GM18502 (cell line): ENCODE data around the gene ANO10.
"Not testable (repeated sequence)": the region's sequence is repeated elsewhere in the genome, so short reads cannot be mapped to it uniquely, and the experiment has no call there.

ENCODE experiments used
- ATAC-seq: cut with Tn5 transposase; IDR thresholded peaks from one replicate; pipeline ENCODE4 v1.9.1; 2021; ENCODE audit warnings: mild to moderate bottlenecking; ENCODE audit not compliant: unreplicated experiment, poor library complexity

ANO10 gene

DNA sequence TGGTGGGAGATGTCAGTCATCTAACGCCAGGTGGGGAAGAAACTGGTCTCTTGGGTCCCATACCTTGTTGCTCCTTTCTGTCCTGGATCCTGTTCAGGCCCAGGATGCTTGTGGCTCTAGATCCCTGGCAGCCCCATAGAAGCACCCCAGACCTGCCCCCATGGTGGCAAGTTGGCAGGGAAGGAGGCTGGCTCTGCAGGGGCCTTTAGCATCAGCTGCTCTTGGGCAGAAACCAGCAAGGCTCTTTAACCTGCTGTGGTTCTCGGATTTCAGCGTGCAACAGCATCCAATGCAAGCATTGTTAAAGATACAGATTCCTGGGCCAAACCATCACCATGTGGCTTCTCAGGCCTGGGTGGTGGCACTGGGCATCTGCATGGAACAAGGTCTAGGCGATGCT is 259.6 kb downstream of the ANO10 start:
- no peak for ATAC-seq

- ATAC-seq = no peak
Measured at GRCh38 chr3:43361077-43361476, 260.7 kb downstream of the ANO10 start.

GRCh38 chr3:43356033-43356432 is 265.8 kb downstream of the ANO10 start:
- ATAC-seq = not testable (repeated sequence)

DNA sequence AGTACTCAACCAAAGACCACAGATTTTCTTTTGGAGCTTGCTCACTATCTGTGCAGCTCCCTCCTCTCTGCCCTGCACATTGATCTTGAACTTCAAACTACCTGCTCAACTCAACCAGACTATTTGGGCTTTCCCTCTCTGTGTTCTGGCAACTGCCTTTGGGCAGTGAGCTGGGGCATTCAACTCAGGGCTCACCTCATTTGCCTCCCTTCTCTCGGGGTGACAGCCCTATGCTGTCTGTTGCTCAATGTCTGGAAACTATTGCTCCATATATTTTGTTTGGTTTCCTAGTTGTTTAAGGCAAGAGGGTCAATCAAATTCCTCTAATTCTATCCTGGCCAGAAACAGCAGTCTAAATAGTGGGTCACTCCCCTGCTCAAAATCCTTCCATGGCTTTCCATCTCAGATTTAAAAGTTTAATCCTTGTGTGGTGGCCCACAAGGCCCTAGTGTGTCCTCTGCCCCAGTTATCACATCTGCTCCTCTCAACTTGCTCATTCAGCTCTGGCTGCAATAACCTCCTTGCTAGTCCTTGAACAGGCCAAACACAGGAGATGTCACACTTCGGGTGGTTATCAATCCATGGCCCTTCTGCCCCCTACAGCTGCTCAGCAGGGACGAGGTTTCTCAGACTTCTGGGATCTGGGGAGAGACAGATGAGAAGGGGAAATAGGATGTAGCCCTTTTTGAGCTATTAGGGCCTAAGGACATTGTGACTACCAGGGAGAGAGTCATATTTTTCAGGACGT is 267.7 kb downstream of the ANO10 start:
- ATAC-seq = no peak

GRCh38 chr3:43353393-43353792 is 268.4 kb downstream of the ANO10 start:
- ATAC-seq = no peak

GRCh38 chr3:43349716-43350115 is 272.1 kb downstream of the ANO10 start:
- ATAC-seq = no peak

GRCh38 chr3:43348852-43349574 is 272.8 kb downstream of the ANO10 start:
- no peak for ATAC-seq

DNA sequence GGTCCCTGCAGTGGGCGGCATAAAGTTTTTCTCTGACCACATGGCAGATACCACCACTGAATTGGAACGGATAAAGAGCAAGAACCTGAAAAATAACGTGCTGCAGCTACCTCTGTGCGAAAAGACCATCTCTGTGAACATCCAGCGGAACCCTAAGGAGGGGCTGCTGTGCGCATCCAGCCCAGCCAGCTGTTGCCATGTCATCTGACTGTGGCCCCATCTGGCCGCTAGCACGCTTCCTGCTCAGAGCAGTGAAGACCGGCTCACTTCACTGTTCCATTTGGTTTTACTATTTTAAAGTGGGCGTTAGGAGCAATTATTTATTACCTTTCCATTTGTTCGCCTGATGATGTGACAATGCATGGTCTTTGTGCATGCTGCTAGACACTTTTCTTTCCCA is 273.5 kb downstream of the ANO10 start:
- ATAC-seq = no peak

DNA sequence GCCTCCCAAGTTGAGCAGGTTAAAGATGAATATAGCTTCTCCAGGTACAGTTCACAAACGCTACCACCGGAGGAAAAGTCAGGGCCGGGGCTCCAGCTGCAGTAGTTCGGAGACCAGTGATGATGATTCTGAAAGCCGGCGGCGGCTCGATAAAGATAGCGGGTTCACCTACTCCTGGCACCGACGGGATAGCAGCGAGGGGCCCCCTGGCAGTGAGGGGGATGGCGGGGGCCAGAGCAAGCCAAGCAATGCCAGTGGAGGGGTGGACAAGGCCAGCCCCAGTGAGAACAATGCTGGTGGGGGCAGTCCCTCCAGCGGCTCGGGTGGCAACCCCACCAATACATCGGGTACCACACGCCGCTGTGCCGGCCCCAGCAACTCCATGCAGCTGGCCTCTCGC is 274.0 kb downstream of the ANO10 start:
- ATAC-seq = no peak

- no peak for ATAC-seq
Measured at GRCh38 chr3:43346978-43347749, 274.6 kb downstream of the ANO10 start.

GRCh38 chr3:43345877-43346276 is 275.9 kb downstream of the ANO10 start:
- ATAC-seq = no peak

GRCh38 chr3:43345246-43345645 is 276.6 kb downstream of the ANO10 start:
- no peak for ATAC-seq

DNA sequence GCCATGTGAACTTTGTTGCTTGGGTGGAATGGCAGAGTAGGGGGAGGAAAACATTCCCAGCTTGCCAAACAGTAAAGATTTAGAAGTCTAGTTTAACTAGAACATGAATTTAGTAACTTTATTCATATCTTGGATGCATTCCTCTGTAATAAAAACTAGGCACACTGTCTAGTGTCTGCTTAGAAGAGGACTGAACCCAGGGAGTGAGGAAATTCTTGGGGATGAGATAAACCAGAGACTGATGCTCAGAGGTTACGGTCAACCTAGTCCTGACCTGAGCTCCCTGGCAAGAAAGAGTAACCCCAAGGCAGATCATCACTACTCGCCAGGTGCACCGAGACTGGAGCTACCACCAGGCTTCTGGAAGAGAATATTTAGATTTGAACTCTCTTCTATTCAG is 277.3 kb downstream of the ANO10 start:
- no peak for ATAC-seq

- ATAC-seq = no peak
Measured at GRCh38 chr3:43343815-43344214, 278.0 kb downstream of the ANO10 start.

GRCh38 chr3:43343185-43343584 is 278.6 kb downstream of the ANO10 start:
- no peak for ATAC-seq

- ATAC-seq = no peak
Measured at GRCh38 chr3:43341788-43342187, 280.0 kb downstream of the ANO10 start.

DNA sequence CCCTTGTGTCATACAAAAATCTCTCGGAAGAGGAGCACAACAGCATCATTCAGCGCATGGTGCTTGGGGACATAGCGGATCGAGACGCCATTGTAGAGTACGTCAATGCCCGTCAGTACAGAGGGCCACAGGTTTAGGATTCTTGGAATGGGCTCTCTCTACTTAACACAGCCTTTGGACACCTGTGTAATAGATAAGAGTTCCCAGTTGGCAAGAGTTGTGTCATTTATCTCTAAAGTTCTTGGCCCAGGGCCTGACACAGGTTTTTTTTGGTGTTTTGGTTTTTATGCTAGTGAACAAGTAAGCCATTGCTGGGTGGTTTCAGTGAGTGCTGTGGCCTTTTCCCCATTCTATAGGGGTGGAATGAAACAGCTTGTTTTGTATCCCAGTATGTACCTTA is 281.4 kb downstream of the ANO10 start:
- no peak for ATAC-seq

- ATAC-seq = no peak
Measured at GRCh38 chr3:43338295-43338694, 283.5 kb downstream of the ANO10 start.

DNA sequence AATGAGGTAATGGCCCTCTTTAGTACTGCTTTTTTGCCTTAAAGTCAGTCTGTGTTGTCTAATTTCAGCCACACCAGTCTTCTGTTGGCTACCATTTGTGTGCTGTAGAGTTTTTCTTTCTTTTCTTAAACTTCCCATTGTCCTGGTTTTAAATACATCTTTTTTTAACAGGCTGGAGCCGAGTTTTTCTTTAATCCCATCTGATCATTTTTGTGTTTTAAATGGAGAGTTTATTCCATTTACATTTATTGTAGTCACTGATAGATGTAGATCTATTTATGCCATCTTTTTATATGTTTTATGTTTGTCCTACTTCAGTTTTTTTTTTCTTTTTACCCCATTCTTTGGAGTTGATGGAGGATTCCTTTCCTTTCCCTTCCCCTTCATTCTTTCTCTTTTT is 286.0 kb downstream of the ANO10 start:
- ATAC-seq = no peak

DNA sequence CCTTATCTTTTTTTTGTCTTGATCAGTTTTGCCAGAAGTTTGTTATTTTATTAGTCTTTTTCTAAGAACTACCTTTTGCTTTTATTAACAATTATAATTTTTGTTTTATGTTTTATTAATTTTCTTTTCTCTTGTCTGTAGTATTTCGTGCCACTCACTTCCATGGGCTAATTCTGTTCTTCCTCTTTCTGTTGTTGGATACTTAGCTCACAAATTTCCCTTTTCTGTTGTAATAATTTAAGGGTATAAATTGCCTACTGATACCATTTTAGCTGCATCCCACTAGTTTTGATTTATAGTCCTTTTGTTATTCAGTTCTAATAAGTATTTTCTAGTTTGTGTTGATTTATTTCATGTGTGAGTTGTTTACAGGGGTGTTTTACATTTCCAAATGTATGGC is 286.8 kb downstream of the ANO10 start:
- ATAC-seq = no peak

GRCh38 chr3:43331381-43331780 is 290.4 kb downstream of the ANO10 start:
- no peak for ATAC-seq
